Liver (tissue), 9 donors: ENCODE data around the gene BICRA. TPM values are rescaled to one million over a fixed set of nuclear protein-coding genes. Genes with fewer than 3 reads are reported as not detected.

ENCODE experiments used
- DNase-seq: peaks from one replicate; pipeline ENCODE4 v3.0.0-alpha.2; 2017; ENCODE audit warnings: low spot score
- H3K27ac ChIP-seq, 2 donors: one replicate each; pipeline ENCODE4 v1.7.0; 2013; ENCODE audit warnings: inconsistent platforms in 2 of 2, low read length in 2 of 2, control low read depth in 1 of 2, low read depth in 1 of 2, mild to moderate bottlenecking in 1 of 2
- H3K27me3 ChIP-seq, 4 donors: one replicate each; pipeline versions ENCODE4 v1.6.1 to v1.7.0; 2013; ENCODE audit warnings: low read length in 3 of 4, inconsistent platforms in 1 of 4, mild to moderate bottlenecking in 1 of 4, moderate library complexity in 1 of 4; ENCODE audit not compliant: control insufficient read depth in 4 of 4, insufficient read depth in 4 of 4
- H3K36me3 ChIP-seq, 4 donors: one replicate each; pipeline versions ENCODE4 v1.6.1 to v1.7.0; 2013; ENCODE audit warnings: low read length in 3 of 4, mild to moderate bottlenecking in 3 of 4, low read depth in 1 of 4, moderate library complexity in 1 of 4; ENCODE audit not compliant: control insufficient read depth in 4 of 4, insufficient read depth in 3 of 4
- H3K4me1 ChIP-seq, 4 donors: one replicate each; pipeline versions ENCODE4 v1.6.1 to v1.7.0; 2013; ENCODE audit warnings: low read length in 3 of 4, mild to moderate bottlenecking in 3 of 4, moderate library complexity in 1 of 4; ENCODE audit not compliant: control insufficient read depth in 4 of 4, insufficient read depth in 4 of 4
- H3K4me3 ChIP-seq, 3 donors: one replicate each; pipeline versions ENCODE4 v1.6.1 to v1.7.0; 2013; ENCODE audit warnings: low read length in 3 of 3, control low read depth in 1 of 3, low read depth in 1 of 3, mild to moderate bottlenecking in 1 of 3
- H3K9ac ChIP-seq, 2 donors: one replicate each; pipeline ENCODE4 v1.7.0; 2013; ENCODE audit warnings: low read length in 2 of 2, mild to moderate bottlenecking in 2 of 2, moderate library complexity in 2 of 2, control low read depth in 1 of 2, low read depth in 1 of 2
- H3K9me3 ChIP-seq, 4 donors: one replicate each; pipeline versions ENCODE4 v1.6.1 to v1.7.0; 2013; ENCODE audit warnings: low read length in 3 of 4; ENCODE audit not compliant: control insufficient read depth in 4 of 4
- EGR1 ChIP-seq, 2 donors: IDR thresholded peaks; 2 replicates each; pipeline ENCODE4 v1.6.1; 2016 to 2018; ENCODE audit warnings: antibody characterized with exemption in 2 of 2, low read depth in 2 of 2
- FOXA1 ChIP-seq: IDR thresholded peaks from 2 replicates; pipeline ENCODE4 v1.6.1; 2016; ENCODE audit warnings: antibody characterized with exemption
- FOXA2 ChIP-seq: IDR thresholded peaks from 2 replicates; pipeline ENCODE4 v1.6.1; 2016; ENCODE audit warnings: antibody characterized with exemption
- HNF4A ChIP-seq, 2 donors: conservative IDR thresholded peaks; 2 replicates each; pipeline ENCODE4 v1.6.1; 2016; ENCODE audit warnings: antibody characterized with exemption in 2 of 2, mild to moderate bottlenecking in 2 of 2
- HNF4G ChIP-seq: IDR thresholded peaks from 2 replicates; pipeline ENCODE4 v1.6.1; 2016; ENCODE audit warnings: antibody characterized with exemption
- NR2F2 ChIP-seq: IDR thresholded peaks from 2 replicates; pipeline ENCODE4 v1.6.1; 2016; ENCODE audit warnings: antibody characterized with exemption
- RAD21 ChIP-seq, 2 donors: IDR thresholded peaks; 2 replicates each; pipeline ENCODE4 v1.6.1; 2016; ENCODE audit warnings: antibody characterized with exemption in 2 of 2, mild to moderate bottlenecking in 2 of 2
- RXRA ChIP-seq, 2 donors: IDR thresholded peaks; 2 replicates each; pipeline ENCODE4 v1.6.1; 2017 to 2018; ENCODE audit warnings: antibody characterized with exemption in 2 of 2, mild to moderate bottlenecking in 1 of 2
- SP1 ChIP-seq: IDR thresholded peaks from 2 replicates; pipeline ENCODE4 v1.6.1; 2018; ENCODE audit warnings: antibody characterized with exemption, mild to moderate bottlenecking
- TAF1 ChIP-seq: conservative IDR thresholded peaks from 2 replicates; pipeline ENCODE4 v1.6.1; 2016; ENCODE audit warnings: antibody characterized with exemption, mild to moderate bottlenecking
- WGBS: extraction: QIAGEN DNeasy Blood & Tissue Kit; methylation state at CpG from one replicate; pipeline ENCODE4 v1.1.7; 2013; 5-methylcytosine and 5-hydroxymethylcytosine counted together
- polyA plus RNA-seq, 2 donors: library from polyadenylated mRNA; stranded (reverse) in 1 of 2; unstranded in 1 of 2; fragments of 200-250 nt in 1 of 2; fragments of >200 nt in 1 of 2; fragmentation: Nextera tagmentation in 1 of 2; extraction: Ambion mirVana in 1 of 2; gene quantifications; one replicate each; pipeline versions ENCODE4 v1.2.1 to v1.2.3, GENCODE V29; 2013 to 2015
- total RNA-seq, 2 donors: library from RNA; depleted of rRNA; stranded (reverse); fragments of >200 nt; gene quantifications; one replicate each; pipeline ENCODE4 v1.2.3, GENCODE V29; 2014
- TF ChIP-seq, protein P1 (sequence below): fragments of 150-350 bp; IDR thresholded peaks from 2 replicates; pipeline ENCODE4 v1.5.1; 2017; ENCODE audit warnings: improper control_type of control experiment, low read depth, low read length; ENCODE audit not compliant: missing input control
- TF ChIP-seq, protein P2 (sequence below): IDR thresholded peaks from 2 replicates; pipeline ENCODE4 v1.6.1; 2016; ENCODE audit warnings: antibody characterized with exemption
- TF ChIP-seq, protein P3 (sequence below): IDR thresholded peaks from 2 replicates; pipeline ENCODE4 v1.6.1; 2016; ENCODE audit warnings: antibody characterized with exemption, mild to moderate bottlenecking
- TF ChIP-seq, protein P4 (sequence below): IDR thresholded peaks from 2 replicates; pipeline ENCODE4 v1.6.1; 2016; ENCODE audit warnings: antibody characterized with exemption
- donor health status: healthy.
- donor health status: healthy.
- donor health status: healthy.
- donor health status: healthy.
- donor health status: healthy.

BICRA gene
- total and polyA plus RNA-seq, 4 donors: 0.63 to 8.9 (median 3.0) TPM

GRCh38 chr19:47652285-47652684 lies 43.4 kb downstream of the BICRA start:
- H3K9me3 ChIP-seq: no peaks in the 10 kb centered on the region
- H3K27ac ChIP-seq: no peak overlapping the region
- WGBS: 58% methylated on average over 3 of the region's 3 CpGs
- no peaks in the 10 kb centered on the region for H3K27me3 ChIP-seq
- H3K9ac ChIP-seq: no peak overlapping the region
- H3K4me1 ChIP-seq: peaks cover 0 to 6% (median 5%) of the 10 kb centered on the region in 4 donors
- no peaks in the 10 kb centered on the region for H3K36me3 ChIP-seq
- TF ChIP-seq EGR1 (IDR thresholded peaks at IDR 0.05; ENCODE audit: low read depth in 2 of 2) (no peak), RAD21 (IDR thresholded peaks at IDR 0.05) (no peak), HNF4G (no peak), NR2F2 (no peak), TAF1 (no peak), SP1 (no peak), FOXA2 (no peak), FOXA1 (no peak)
- TF ChIP-seq, protein P1, sequence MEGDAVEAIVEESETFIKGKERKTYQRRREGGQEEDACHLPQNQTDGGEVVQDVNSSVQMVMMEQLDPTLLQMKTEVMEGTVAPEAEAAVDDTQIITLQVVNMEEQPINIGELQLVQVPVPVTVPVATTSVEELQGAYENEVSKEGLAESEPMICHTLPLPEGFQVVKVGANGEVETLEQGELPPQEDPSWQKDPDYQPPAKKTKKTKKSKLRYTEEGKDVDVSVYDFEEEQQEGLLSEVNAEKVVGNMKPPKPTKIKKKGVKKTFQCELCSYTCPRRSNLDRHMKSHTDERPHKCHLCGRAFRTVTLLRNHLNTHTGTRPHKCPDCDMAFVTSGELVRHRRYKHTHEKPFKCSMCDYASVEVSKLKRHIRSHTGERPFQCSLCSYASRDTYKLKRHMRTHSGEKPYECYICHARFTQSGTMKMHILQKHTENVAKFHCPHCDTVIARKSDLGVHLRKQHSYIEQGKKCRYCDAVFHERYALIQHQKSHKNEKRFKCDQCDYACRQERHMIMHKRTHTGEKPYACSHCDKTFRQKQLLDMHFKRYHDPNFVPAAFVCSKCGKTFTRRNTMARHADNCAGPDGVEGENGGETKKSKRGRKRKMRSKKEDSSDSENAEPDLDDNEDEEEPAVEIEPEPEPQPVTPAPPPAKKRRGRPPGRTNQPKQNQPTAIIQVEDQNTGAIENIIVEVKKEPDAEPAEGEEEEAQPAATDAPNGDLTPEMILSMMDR: no peak
- TF ChIP-seq, protein P2, sequence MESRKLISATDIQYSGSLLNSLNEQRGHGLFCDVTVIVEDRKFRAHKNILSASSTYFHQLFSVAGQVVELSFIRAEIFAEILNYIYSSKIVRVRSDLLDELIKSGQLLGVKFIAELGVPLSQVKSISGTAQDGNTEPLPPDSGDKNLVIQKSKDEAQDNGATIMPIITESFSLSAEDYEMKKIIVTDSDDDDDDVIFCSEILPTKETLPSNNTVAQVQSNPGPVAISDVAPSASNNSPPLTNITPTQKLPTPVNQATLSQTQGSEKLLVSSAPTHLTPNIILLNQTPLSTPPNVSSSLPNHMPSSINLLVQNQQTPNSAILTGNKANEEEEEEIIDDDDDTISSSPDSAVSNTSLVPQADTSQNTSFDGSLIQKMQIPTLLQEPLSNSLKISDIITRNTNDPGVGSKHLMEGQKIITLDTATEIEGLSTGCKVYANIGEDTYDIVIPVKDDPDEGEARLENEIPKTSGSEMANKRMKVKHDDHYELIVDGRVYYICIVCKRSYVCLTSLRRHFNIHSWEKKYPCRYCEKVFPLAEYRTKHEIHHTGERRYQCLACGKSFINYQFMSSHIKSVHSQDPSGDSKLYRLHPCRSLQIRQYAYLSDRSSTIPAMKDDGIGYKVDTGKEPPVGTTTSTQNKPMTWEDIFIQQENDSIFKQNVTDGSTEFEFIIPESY: no peak
- DNase-seq: no peak
- H3K4me3 ChIP-seq: no peak overlapping the region

DNA sequence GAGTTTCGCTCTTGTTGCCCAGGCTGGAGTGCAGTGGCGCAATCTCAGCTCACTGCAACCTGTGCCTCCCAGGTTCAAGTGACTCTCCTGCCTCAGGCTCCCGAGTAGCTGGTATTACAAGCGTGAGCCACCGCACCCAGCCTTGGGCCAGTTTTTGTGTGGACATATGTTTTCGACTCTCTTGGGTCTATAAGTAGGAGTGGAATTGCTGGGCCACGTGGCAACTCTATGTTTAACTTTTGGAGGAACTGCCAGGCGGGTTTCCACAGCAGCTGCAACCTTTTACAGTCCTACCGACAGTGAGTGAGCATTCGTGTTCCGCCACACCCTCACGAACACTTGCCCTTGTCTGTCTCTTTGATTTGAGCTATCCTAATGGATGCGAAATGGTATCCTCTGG lies 44.9 kb downstream of the BICRA start:
- 95% methylated on average over 13 of the region's 13 CpGs for WGBS
- H3K4me1 ChIP-seq: peaks cover 0 to 5% (median 1%) of the 10 kb centered on the region in 4 donors
- H3K27me3 ChIP-seq: no peaks in the 10 kb centered on the region
- no peak overlapping the region for H3K9ac ChIP-seq
- no peak for DNase-seq
- H3K4me3 ChIP-seq: no peak overlapping the region
- H3K9me3 ChIP-seq: no peaks in the 10 kb centered on the region
- H3K27ac ChIP-seq: no peak overlapping the region
- TF ChIP-seq FOXA1 (no peak), HNF4G (no peak), SP1 (no peak), TAF1 (no peak), HNF4A (conservative IDR thresholded peaks at IDR 0.05) (no peak), RAD21 (IDR thresholded peaks at IDR 0.05) (no peak), RXRA (IDR thresholded peaks at IDR 0.05) (no peak)
- H3K36me3 ChIP-seq: no peaks in the 10 kb centered on the region

GRCh38 chr19:47657719-47658118 lies 48.8 kb downstream of the BICRA start:
- Histone ChIP-seq H3K27ac (peak overlapping the region in 1 of 2 donors; percentile 46), H3K27me3 (no peaks in the 10 kb centered on the region), H3K9me3 (no peaks in the 10 kb centered on the region), H3K36me3 (no peaks in the 10 kb centered on the region), H3K4me1 (peaks cover 10 to 34% (median 21%) of the 10 kb centered on the region in 4 donors), H3K4me3 (no peak overlapping the region), H3K9ac (no peak overlapping the region)
- TF ChIP-seq, protein P3, sequence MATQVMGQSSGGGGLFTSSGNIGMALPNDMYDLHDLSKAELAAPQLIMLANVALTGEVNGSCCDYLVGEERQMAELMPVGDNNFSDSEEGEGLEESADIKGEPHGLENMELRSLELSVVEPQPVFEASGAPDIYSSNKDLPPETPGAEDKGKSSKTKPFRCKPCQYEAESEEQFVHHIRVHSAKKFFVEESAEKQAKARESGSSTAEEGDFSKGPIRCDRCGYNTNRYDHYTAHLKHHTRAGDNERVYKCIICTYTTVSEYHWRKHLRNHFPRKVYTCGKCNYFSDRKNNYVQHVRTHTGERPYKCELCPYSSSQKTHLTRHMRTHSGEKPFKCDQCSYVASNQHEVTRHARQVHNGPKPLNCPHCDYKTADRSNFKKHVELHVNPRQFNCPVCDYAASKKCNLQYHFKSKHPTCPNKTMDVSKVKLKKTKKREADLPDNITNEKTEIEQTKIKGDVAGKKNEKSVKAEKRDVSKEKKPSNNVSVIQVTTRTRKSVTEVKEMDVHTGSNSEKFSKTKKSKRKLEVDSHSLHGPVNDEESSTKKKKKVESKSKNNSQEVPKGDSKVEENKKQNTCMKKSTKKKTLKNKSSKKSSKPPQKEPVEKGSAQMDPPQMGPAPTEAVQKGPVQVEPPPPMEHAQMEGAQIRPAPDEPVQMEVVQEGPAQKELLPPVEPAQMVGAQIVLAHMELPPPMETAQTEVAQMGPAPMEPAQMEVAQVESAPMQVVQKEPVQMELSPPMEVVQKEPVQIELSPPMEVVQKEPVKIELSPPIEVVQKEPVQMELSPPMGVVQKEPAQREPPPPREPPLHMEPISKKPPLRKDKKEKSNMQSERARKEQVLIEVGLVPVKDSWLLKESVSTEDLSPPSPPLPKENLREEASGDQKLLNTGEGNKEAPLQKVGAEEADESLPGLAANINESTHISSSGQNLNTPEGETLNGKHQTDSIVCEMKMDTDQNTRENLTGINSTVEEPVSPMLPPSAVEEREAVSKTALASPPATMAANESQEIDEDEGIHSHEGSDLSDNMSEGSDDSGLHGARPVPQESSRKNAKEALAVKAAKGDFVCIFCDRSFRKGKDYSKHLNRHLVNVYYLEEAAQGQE: no peak
- TF ChIP-seq TAF1 (no peak), SP1 (no peak)
- TF ChIP-seq, protein P2: no peak
- TF ChIP-seq, protein P4, sequence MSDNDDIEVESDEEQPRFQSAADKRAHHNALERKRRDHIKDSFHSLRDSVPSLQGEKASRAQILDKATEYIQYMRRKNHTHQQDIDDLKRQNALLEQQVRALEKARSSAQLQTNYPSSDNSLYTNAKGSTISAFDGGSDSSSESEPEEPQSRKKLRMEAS: no peak
- 78% methylated on average over 3 of the region's 3 CpGs for WGBS
- no peak for DNase-seq
